Kasumi-1 (cell line): ENCODE results near the gene HELQ.
"Not testable (repeated sequence)": the region's sequence is repeated elsewhere in the genome, so short reads cannot be mapped to it uniquely, and the experiment has no call there.

Experiments
- DNase-seq, 2 experiments: peaks; one replicate each; lab custom pipeline; 2025; lab: John Stamatoyannopoulos, UW

HELQ gene

GRCh38 chr4:83455281-83456183, at the start of gene HELQ, which contains the start of gene MRPS18C:
Gene HELQ (minus strand): TSS chr4:83455823. CDS start chr4:83455693, 130 bp downstream.
Gene MRPS18C (plus strand): TSS chr4:83456058. CDS start chr4:83456078, 20 bp downstream.
- DNase-seq, result peak; percentile 99

GRCh38 chr4:83504996-83505395, 49.4 kb upstream of the HELQ start:
- DNase-seq, result no peak

DNA sequence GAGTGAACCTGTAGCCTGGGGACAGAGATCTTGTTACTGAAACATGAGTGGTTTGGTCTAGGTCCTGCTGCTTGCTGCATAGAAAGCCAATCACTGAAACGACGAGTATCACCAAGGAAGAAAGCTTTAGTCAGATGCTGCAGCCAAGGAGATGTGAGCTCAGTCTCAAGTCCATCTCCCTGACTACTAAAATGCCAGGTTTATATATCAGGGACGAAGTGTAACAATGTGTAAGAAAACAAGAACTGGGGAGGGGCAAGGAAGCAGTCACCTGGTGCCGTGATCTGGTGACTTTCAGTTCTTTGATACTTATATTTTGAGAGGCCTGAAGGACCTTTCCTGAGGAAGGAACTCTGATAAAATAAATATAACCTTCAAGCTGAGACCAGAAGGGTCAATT, 48.9 kb upstream of the HELQ start:
- no peak for DNase-seq

DNA sequence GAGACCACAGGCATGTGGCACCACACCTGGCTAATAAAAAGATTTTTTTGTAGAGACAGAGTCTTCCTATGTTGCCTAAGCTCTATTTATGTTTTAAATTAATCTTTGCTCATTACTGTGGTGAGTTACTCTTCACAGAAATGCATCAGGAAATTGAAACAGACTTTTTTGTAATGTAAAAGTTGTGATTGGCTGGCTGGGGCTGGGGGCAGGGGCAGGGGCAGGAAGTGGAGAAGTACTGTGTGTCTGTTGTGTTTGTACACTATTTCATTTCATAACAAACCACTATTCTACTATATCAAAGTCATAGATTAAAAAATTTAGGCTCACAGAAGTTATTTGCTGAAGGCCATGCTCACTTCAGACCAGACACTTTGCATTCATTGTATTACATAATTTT, 48.4 kb upstream of the HELQ start:
- DNase-seq, result no peak

DNA sequence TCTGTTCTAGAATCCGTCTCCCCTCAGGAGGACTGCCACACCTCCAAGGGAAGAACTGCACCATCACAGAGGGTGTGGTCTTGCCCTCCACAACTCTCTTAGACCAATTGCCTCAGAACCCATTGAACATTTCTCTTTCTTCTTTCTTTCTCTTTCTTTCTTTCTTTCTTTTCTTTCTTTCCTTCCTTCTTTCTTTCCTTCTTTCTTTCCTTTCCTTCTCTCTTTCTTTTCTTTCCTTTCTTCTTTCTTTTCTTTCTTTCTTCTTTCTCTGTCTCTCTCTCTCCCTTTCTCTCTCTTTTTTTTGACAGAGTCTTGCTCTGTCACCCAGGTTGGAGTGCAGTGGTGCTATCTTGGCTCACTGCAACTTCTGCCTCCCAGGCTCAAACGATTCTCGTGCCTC, 46.0 kb upstream of the HELQ start:
- DNase-seq, result not testable (repeated sequence)

DNA sequence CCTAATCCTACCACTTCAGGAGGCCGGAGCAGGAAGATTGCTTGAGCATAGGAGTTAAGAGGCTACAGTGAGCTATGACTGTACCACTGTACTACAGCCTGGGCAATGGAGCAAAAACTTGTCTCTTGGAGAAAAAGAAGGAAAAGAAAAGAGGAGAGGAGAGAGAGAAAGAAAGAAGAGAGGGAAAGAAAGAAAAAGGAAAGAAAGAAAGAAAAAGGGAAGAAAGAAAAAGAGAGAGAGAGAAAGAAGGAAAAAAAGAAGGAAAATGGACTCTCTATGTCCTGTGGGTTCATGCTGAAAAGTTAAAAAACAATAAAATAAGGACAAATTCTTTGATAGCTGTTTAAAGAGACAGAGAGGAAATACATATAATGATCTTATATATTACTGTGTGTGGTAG, 42.6 kb upstream of the HELQ start:
- DNase-seq, result no peak

- DNase-seq, result not testable (repeated sequence)
Observed at GRCh38 chr4:83496085-83496917, 40.7 kb upstream of the HELQ start.

GRCh38 chr4:83490876-83491450, 35.3 kb upstream of the HELQ start:
- DNase-seq, result peak; percentile 62 to 68

GRCh38 chr4:83489711-83490326, 34.2 kb upstream of the HELQ start:
- DNase-seq, result no peak

DNA sequence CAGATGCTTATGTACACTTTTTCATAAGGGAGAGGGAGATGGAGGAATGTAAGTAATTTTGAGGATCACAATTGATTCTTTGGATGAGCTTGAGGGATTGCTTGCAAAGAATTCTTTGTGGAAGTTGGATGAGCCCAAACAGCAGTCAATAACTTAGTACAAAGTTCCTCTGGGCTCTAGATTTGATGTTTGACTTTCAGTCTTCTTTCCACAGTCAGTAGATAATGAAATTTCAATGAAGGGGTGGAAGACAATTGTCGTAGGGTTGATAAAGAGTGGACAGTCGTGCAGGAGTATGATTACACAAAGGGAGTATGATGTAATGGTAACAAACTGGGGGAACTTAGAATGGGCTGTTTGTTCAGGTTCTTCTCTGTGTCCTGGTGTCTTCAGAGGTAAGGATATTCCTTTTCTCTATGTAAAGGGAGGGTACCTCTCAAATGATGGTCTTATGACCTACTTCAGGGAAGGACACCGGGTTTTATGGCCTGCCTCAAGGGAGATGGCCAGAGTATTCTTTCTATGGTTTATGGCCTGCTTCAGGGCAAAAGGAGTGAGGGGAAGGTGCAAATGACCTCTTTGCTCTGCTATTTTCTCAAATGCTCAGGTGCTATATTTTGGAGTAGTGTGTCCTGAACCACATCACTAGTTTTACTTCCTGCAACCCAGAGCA, 31.0 kb upstream of the HELQ start:
- DNase-seq, result no peak

- peak; percentile 91 to 94 for DNase-seq
Observed at GRCh38 chr4:83484500-83485461, 29.2 kb upstream of the HELQ start, which contains the start of gene ABRAXAS1. Gene ABRAXAS1 (minus strand): TSS chr4:83485100. CDS start chr4:83485072, 28 bp downstream.

- no peak for DNase-seq
Observed at GRCh38 chr4:83473966-83474365, 18.3 kb upstream of the HELQ start.

- no peak for DNase-seq
Observed at GRCh38 chr4:83473423-83473822, 17.8 kb upstream of the HELQ start.

- DNase-seq, result no peak
Observed at GRCh38 chr4:83456184-83456501, 520 bp upstream of the HELQ start.

GRCh38 chr4:83454686-83455085, 937 bp downstream of the HELQ start:
- DNase-seq, result peak; percentile 34

GRCh38 chr4:83449009-83449408, 6.6 kb downstream of the HELQ start:
- DNase-seq, result peak in 1 of 2 experiments; percentile 19

- DNase-seq, result no peak
Observed at GRCh38 chr4:83440899-83441298, 14.7 kb downstream of the HELQ start.

DNA sequence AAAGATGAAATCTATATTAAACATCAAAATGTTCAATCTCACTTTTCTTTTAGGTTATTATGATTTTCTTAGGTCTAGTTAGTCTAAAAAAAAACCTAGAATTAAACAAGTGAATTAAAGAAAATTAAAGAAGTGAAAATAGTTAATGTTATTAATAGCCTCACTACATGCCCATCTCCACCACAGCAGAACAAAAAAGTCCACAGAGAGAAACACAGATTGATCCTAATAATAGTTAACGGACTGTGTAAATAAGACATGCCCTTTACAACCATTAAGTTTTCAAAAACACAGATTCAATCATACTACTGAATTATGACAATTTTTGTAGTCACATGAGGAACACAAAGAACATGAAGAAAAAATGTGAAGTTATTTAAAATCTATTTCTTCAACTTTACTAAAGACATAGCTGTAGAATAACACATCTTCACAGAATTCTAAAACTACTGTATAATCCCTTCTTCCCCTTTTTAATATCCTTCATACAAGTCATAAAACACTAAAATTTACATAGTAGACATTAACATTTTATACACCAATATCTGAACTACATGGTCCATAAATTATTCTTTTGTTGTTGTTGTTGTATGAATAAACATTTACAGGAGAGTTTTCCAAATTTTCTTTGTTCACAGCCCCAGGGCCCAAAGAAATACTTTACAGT, 15.3 kb downstream of the HELQ start:
- DNase-seq, result no peak

- no peak for DNase-seq
Observed at GRCh38 chr4:83438719-83439118, 16.9 kb downstream of the HELQ start.

GRCh38 chr4:83436680-83437079, 18.9 kb downstream of the HELQ start:
- DNase-seq, result no peak
